Spleen (tissue), 7 donors: ENCODE results near the gene GATA3.

Source experiments
- CTCF ChIP-seq, 11 experiments: fragments of 200-600 bp in 7 of 11; fragments of 450-650 bp in 4 of 11; sonication (generic) in 4 of 11; IDR thresholded peaks in 8 of 11; conservative IDR thresholded peaks in 3 of 11; 1 replicate in 7 of 11; 2 replicates in 4 of 11; pipeline versions ENCODE4 v1.4.0 to v1.8.0; 2016 to 2021; ENCODE audit warnings: antibody characterized with exemption in 11 of 11, inconsistent platforms in 4 of 11, mild to moderate bottlenecking in 1 of 11
- POLR2A ChIP-seq, 3 donors: fragments of 450-650 bp; IDR thresholded peaks; one replicate each; pipeline ENCODE4 v1.5.1; 2017; ENCODE audit warnings: antibody characterized with exemption in 3 of 3, mild to moderate bottlenecking in 1 of 3
- POLR2AphosphoS5 ChIP-seq, 3 donors: sonication (generic); formaldehyde crosslinking; IDR thresholded peaks; one replicate each; pipeline ENCODE4 v1.5.1; 2017; ENCODE audit warnings: antibody characterized with exemption in 3 of 3
- donor health status: DM: no; HTN: no; CAD: no; lungs with moderate emphysema.
- donor health status: DM: no; HTN: no; CAD: no.
- donor health status: DM: no; HTN: no; CAD: no.

GRCh38 chr10:8061274-8062211 is 7.1 kb downstream of the GATA3 start:
- TF ChIP-seq POLR2A (IDR thresholded peaks at IDR 0.05) (no peak), CTCF (IDR thresholded peaks at IDR 0.05 in 8 of 11, conservative IDR thresholded peaks at IDR 0.05 in 3 of 11) (no peak), POLR2AphosphoS5 (IDR thresholded peaks at IDR 0.05) (peak in 1 of 3 donors; percentile 50)
